ENCODE results near the gene E2F6. TPM values are rescaled to one million over a fixed set of nuclear protein-coding genes. Genes with fewer than 3 reads are reported as not detected.

E2F6 gene
- total and polyA plus RNA-seq, 2 of the 8 experiments (the other 6 are each of a cell fraction or from before 2014, with no cell fraction given), result 8.3 to 14.9 TPM

DNA sequence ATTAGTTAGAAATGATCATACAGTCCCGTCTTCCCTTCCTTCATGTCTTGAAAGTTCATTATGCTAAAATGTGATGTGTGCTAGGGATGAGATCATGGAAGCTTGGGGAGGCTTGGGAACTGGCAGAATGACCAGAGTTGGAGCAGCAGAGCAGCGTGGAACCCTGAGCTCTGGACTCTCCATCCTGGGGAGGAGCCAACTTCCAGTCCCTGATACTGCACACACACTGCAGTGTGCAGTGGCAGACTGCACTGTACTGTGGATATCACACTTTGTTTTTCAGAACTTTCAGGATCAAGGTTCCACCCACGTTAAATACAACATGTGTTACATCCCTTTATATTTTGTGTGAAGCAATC lies 40.6 kb upstream of the E2F6 start:
- no peak overlapping the region for H3K9ac ChIP-seq (replicated peaks in 1 of 4; ENCODE audit: extremely low read depth in 1 of 4, low read depth in 3 of 4, low read length in 3 of 4)
- H2BK5ac ChIP-seq (ENCODE audit: low read depth, low read length), result no peak overlapping the region
- no peak overlapping the region for H4K91ac ChIP-seq (replicated peaks; ENCODE audit: insufficient read length, low read length)
- H2BK12ac ChIP-seq (ENCODE audit: low read depth, low read length), result no peak overlapping the region
- no peaks in the 10 kb centered on the region for H3K27me3 ChIP-seq (replicated peaks in 1 of 4; ENCODE audit: control insufficient read depth in 3 of 4, extremely low read depth in 1 of 4, insufficient read depth in 3 of 4, low read length in 3 of 4)
- no peak overlapping the region for H3K14ac ChIP-seq (ENCODE audit: insufficient read length)
- H4K5ac ChIP-seq (ENCODE audit: insufficient read length, low read depth, low read length), result no peak overlapping the region
- H2AFZ ChIP-seq (ENCODE audit: low read length), result no peak overlapping the region
- WGBS, 2 experiments (ENCODE audit: extremely low coverage in 1 of 2, insufficient coverage in 1 of 2, insufficient read length in 1 of 2, insufficient replicate concordance in 2 of 2, low coverage in 1 of 2, low lambda C conversion rate in 2 of 2, missing lambda C conversion rate in 1 of 2), result 55% methylated on average over 3 of the region's 3 CpGs; no CpG with 5 or more reads in 1 of the 2 experiments
- FAIRE-seq (no peak), DNase-seq (ENCODE audit: low read depth in 1 of 2, low spot score in 2 of 2) (no peak)
- ChIA-PET POLR2A (ENCODE audit: partially characterized antibody) (interaction anchor here (0.7 kb wide), 1 partner anchor 24 kb away, joined by 3 read pairs; no protein-coding TSS in a partner anchor), CTCF (ENCODE audit: partially characterized antibody) (interaction anchor here (0.7 to 2.9 kb wide), 4 partner anchors 28 to 86 kb away, joined by 3 to 13 read pairs (median 8); no protein-coding TSS in a partner anchor)
- no peak overlapping the region for H2BK15ac ChIP-seq (ENCODE audit: low read length)
- H3K79me2 ChIP-seq (ENCODE audit: control insufficient read depth in 1 of 2, insufficient read depth in 2 of 2, low read length in 2 of 2), result peaks cover 0 to 18% of the 10 kb centered on the region in 2 experiments; a peak in 2 of 4 replicates
- H3K27ac ChIP-seq (ENCODE audit: low read depth, low read length), result no peak overlapping the region
- no peak overlapping the region for H2BK20ac ChIP-seq (ENCODE audit: low read length)
- H2AK5ac ChIP-seq (ENCODE audit: low read depth, low read length), result no peak overlapping the region
- H3K56ac ChIP-seq (replicated peaks; ENCODE audit: insufficient read length, low read depth, low read length), result no peak overlapping the region
- no peak overlapping the region for H4K8ac ChIP-seq (ENCODE audit: extremely low read depth, insufficient read depth, low read length)
- no peaks in the 10 kb centered on the region for H3K4me1 ChIP-seq (replicated peaks in 1 of 4; ENCODE audit: control insufficient read depth in 3 of 4, insufficient read depth in 4 of 4, low read length in 3 of 4)
- 0 out of 4 replicates have a peak, but pooled peaks cover 0 to 8% of the 10 kb centered on the region in 2 experiments for H3K9me3 ChIP-seq (ENCODE audit: insufficient read depth in 2 of 2, low read depth in 1 of 2, low read length in 1 of 2)
- no peak overlapping the region for H3K23ac ChIP-seq (ENCODE audit: insufficient read length)
- H3K4ac ChIP-seq (replicated peaks; ENCODE audit: insufficient read length, low read depth, low read length), result no peak overlapping the region
- no peak overlapping the region for H3K18ac ChIP-seq (ENCODE audit: extremely low read depth, low read length)
- no peaks in the 10 kb centered on the region for H3K36me3 ChIP-seq (ENCODE audit: control insufficient read depth in 2 of 4, insufficient read depth in 4 of 4, low read length in 3 of 4)
- H3K23me2 ChIP-seq (ENCODE audit: low read depth, low read length), result no peaks in the 10 kb centered on the region
- no peak overlapping the region for H3K4me3 ChIP-seq (ENCODE audit: extremely low read depth in 1 of 4, insufficient read depth in 2 of 4, low read depth in 3 of 4, low read length in 4 of 4)
- no peak overlapping the region for H2BK120ac ChIP-seq (replicated peaks; ENCODE audit: low read depth, low read length)
- no peak overlapping the region for H3K4me2 ChIP-seq (ENCODE audit: insufficient read depth in 1 of 2, low read depth in 2 of 2, low read length in 2 of 2)
- H3K79me1 ChIP-seq (ENCODE audit: low read depth, low read length), result peaks cover 4% of the 10 kb centered on the region
- H4K20me1 ChIP-seq (replicated peaks in 1 of 2; ENCODE audit: control insufficient read depth in 1 of 2, insufficient read depth in 2 of 2, low read length in 2 of 2), result peaks cover 0 to 1% of the 10 kb centered on the region in 2 experiments
- TF ChIP-seq, protein P1, sequence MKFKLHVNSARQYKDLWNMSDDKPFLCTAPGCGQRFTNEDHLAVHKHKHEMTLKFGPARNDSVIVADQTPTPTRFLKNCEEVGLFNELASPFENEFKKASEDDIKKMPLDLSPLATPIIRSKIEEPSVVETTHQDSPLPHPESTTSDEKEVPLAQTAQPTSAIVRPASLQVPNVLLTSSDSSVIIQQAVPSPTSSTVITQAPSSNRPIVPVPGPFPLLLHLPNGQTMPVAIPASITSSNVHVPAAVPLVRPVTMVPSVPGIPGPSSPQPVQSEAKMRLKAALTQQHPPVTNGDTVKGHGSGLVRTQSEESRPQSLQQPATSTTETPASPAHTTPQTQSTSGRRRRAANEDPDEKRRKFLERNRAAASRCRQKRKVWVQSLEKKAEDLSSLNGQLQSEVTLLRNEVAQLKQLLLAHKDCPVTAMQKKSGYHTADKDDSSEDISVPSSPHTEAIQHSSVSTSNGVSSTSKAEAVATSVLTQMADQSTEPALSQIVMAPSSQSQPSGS (IDR thresholded peaks at IDR 0.05; ENCODE audit: low read length), result no peak
- TF ChIP-seq BCL11A (IDR thresholded peaks at IDR 0.05; ENCODE audit: low read depth in 2 of 2, low read length in 2 of 2), result no peak
- TF ChIP-seq SIRT6 (IDR thresholded peaks at IDR 0.05; ENCODE audit: low read length), result no peak
- TF ChIP-seq NRF1 (IDR thresholded peaks at IDR 0.05; ENCODE audit: low read depth, low read length), result no peak
- no peak for TF ChIP-seq GABPA (IDR thresholded peaks at IDR 0.05; ENCODE audit: borderline replicate concordance, insufficient read depth, low read length)
- no peak for TF ChIP-seq NANOG (IDR thresholded peaks at IDR 0.05; ENCODE audit: insufficient read depth, low read depth, low read length, poor library complexity, severe bottlenecking)
- no peak for TF ChIP-seq EZH2 (IDR thresholded peaks at IDR 0.05; ENCODE audit: low read depth, low read length, severe bottlenecking)
- TF ChIP-seq KDM5A (IDR thresholded peaks at IDR 0.05; ENCODE audit: low read length), result no peak
- TF ChIP-seq CTBP2 (IDR thresholded peaks at IDR 0.05; ENCODE audit: borderline replicate concordance, insufficient read depth, insufficient read length, low read length), result no peak
- TF ChIP-seq CHD2 (IDR thresholded peaks at IDR 0.05; ENCODE audit: low read length), result no peak
- TF ChIP-seq, protein P2, sequence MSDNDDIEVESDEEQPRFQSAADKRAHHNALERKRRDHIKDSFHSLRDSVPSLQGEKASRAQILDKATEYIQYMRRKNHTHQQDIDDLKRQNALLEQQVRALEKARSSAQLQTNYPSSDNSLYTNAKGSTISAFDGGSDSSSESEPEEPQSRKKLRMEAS (IDR thresholded peaks at IDR 0.05), result no peak
- no peak for TF ChIP-seq POU5F1 (IDR thresholded peaks at IDR 0.05; ENCODE audit: low read depth, low read length)
- no peak for TF ChIP-seq POLR2A (IDR thresholded peaks at IDR 0.05; ENCODE audit: control extremely low read depth in 1 of 2, low read depth in 2 of 2, low read length in 2 of 2)

All from H1 (cell line).